Loucy (cell line): ENCODE results near the gene SH3BP4.

Experiments
- H2AFZ ChIP-seq: fragments of 200-600 bp; sonication (generic); 2 replicates; pipeline ENCODE4 v1.6.0; 2016; ENCODE audit warnings: antibody characterized with exemption, mild to moderate bottlenecking, low read length, moderate library complexity
- H3F3A ChIP-seq: fragments of 200-600 bp; 2 replicates; pipeline ENCODE4 v1.6.0; 2016; ENCODE audit warnings: antibody characterized with exemption, low read depth, mild to moderate bottlenecking
- H3K27me3 ChIP-seq: fragments of 200-600 bp; sonication (generic); 2 replicates; pipeline ENCODE4 v1.6.1; 2014; ENCODE audit warnings: low read length, mild to moderate bottlenecking; ENCODE audit not compliant: insufficient read depth, poor library complexity, severe bottlenecking
- H3K36me3 ChIP-seq: fragments of 200-600 bp; sonication (generic); 2 replicates; pipeline ENCODE4 v1.6.1; 2016; ENCODE audit warnings: low read length; ENCODE audit not compliant: insufficient read depth
- H3K4me1 ChIP-seq: fragments of 200-600 bp; sonication (generic); 2 replicates; pipeline ENCODE4 v1.5.1; 2014; ENCODE audit warnings: low read length, mild to moderate bottlenecking; ENCODE audit not compliant: insufficient read depth, poor library complexity, severe bottlenecking
- H3K4me2 ChIP-seq: fragments of 200-600 bp; sonication (generic); 2 replicates; pipeline ENCODE4 v1.6.0; 2014; ENCODE audit warnings: antibody characterized with exemption, low read length, low read depth, mild to moderate bottlenecking; ENCODE audit not compliant: poor library complexity, severe bottlenecking
- H3K4me3 ChIP-seq: fragments of 200-600 bp; sonication (generic); 2 replicates; pipeline ENCODE4 v1.5.1; 2014; ENCODE audit warnings: low read length, mild to moderate bottlenecking, mixed read lengths; ENCODE audit not compliant: poor library complexity, severe bottlenecking
- H3K79me2 ChIP-seq: fragments of 200-600 bp; sonication (generic); 2 replicates; pipeline ENCODE4 v1.6.1; 2014; ENCODE audit warnings: low read length; ENCODE audit not compliant: insufficient read depth
- H3K9ac ChIP-seq: fragments of 200-600 bp; sonication (generic); 2 replicates; pipeline ENCODE4 v1.6.0; 2014; ENCODE audit warnings: mild to moderate bottlenecking, low read depth, low read length, moderate library complexity; ENCODE audit not compliant: poor library complexity, severe bottlenecking
- H3K9me2 ChIP-seq: fragments of 200-600 bp; sonication (generic); replicated peaks from 2 replicates; pipeline ENCODE4 v1.6.1; 2016; ENCODE audit warnings: low read depth, low read length, mixed read lengths
- H3K9me3 ChIP-seq: fragments of 200-600 bp; sonication (generic); 2 replicates; pipeline ENCODE4 v1.6.1; 2014; ENCODE audit warnings: mild to moderate bottlenecking, antibody characterized with exemption, low read length, low read depth; ENCODE audit not compliant: insufficient read depth
- H4K20me1 ChIP-seq: fragments of 200-600 bp; sonication (generic); 2 replicates; pipeline ENCODE4 v1.6.0; 2014; ENCODE audit warnings: antibody characterized with exemption, low read length, mild to moderate bottlenecking; ENCODE audit not compliant: insufficient read depth, poor library complexity, severe bottlenecking
- EZH2phosphoT487 ChIP-seq: fragments of 200-600 bp; IDR thresholded peaks from 2 replicates; pipeline ENCODE4 v1.6.1; 2018; ENCODE audit warnings: antibody characterized with exemption, mild to moderate bottlenecking, moderate library complexity, borderline replicate concordance
- TF ChIP-seq, protein P1 (sequence below): fragments of 200-600 bp; sonication (generic); conservative IDR thresholded peaks from 2 replicates; pipeline ENCODE4 v1.5.1; 2014; ENCODE audit warnings: mild to moderate bottlenecking, antibody characterized with exemption, low read length

The SH3BP4 gene

DNA sequence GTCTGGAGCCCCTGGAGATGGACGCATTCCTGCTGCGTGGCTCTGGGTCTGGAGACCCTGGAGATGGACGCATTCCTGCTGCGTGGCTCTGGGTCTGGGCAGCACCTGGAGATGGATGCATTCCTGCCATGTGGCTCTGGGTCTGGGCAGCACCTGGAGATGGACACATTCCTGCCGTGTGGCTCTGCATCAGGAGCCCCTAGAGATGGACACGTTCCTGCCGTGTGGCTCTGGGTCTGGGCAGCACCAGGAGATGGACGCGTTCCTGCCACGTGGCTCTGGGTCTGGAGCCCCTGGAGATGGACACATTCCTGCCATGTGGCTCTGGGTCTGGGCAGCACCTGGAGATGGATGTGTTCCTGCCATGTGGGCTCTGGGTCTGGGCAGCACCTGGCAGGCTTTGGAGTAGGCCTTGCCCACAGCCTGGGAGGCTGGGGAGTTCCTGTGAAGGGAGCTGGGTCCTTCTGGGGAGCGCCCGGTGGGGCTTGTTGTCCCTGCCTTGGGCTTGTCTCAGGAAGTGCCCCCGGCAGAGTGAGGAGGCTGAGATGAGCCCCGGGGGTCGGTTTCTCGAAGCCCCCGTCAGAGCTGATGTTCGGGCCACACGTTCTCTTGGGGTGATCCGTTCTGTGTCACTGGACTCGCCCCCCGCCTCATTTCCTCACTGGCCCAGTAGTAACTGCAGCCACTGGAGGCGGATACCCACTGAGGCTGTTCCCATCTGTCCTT lies 41.0 kb downstream of the SH3BP4 start:
- no peaks in the 10 kb centered on the region for H3K27me3 ChIP-seq
- H3F3A ChIP-seq, result no peaks in the 10 kb centered on the region
- no peaks in the 10 kb centered on the region for H3K36me3 ChIP-seq
- H3K4me2 ChIP-seq, result no peak overlapping the region
- H3K4me3 ChIP-seq, result no peak overlapping the region
- no peaks in the 10 kb centered on the region for H3K4me1 ChIP-seq
- H3K9me3 ChIP-seq, result no peaks in the 10 kb centered on the region
- no peaks in the 10 kb centered on the region for H3K79me2 ChIP-seq
- H4K20me1 ChIP-seq, result no peaks in the 10 kb centered on the region
- H2AFZ ChIP-seq, result no peak overlapping the region
- no peak overlapping the region for H3K9ac ChIP-seq
- no peaks in the 10 kb centered on the region for H3K9me2 ChIP-seq
- TF ChIP-seq, protein P1, sequence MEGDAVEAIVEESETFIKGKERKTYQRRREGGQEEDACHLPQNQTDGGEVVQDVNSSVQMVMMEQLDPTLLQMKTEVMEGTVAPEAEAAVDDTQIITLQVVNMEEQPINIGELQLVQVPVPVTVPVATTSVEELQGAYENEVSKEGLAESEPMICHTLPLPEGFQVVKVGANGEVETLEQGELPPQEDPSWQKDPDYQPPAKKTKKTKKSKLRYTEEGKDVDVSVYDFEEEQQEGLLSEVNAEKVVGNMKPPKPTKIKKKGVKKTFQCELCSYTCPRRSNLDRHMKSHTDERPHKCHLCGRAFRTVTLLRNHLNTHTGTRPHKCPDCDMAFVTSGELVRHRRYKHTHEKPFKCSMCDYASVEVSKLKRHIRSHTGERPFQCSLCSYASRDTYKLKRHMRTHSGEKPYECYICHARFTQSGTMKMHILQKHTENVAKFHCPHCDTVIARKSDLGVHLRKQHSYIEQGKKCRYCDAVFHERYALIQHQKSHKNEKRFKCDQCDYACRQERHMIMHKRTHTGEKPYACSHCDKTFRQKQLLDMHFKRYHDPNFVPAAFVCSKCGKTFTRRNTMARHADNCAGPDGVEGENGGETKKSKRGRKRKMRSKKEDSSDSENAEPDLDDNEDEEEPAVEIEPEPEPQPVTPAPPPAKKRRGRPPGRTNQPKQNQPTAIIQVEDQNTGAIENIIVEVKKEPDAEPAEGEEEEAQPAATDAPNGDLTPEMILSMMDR, result no peak
- TF ChIP-seq EZH2phosphoT487, result no peak

DNA sequence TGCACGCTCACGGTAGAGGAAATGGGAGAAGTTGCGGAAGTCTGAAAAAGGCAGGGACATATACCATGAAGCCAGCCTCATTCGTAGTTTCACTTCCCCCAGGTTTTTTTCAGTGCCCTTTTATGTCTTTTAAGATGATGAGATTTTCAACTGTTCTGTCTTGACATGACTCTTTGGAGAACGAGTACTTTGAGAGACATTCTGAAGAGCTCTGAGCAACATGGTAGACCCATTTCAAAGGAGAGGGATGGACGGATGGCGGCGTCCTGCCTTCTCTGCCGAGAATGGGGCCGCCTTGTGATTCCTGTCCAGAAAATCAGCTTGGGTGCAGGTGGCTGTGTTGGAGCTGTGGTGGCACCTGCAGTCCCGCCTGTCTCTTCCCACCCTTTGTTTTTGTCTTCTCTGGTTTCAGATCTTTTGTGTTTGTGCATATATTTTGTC lies 41.7 kb downstream of the SH3BP4 start:
- Histone ChIP-seq H3K79me2 (no peaks in the 10 kb centered on the region), H3K27me3 (no peaks in the 10 kb centered on the region), H3K4me2 (no peak overlapping the region), H3F3A (no peaks in the 10 kb centered on the region), H3K4me1 (no peaks in the 10 kb centered on the region), H3K9me2 (no peaks in the 10 kb centered on the region), H4K20me1 (no peaks in the 10 kb centered on the region), H3K4me3 (no peak overlapping the region), H2AFZ (no peak overlapping the region), H3K9me3 (no peaks in the 10 kb centered on the region), H3K36me3 (no peaks in the 10 kb centered on the region), H3K9ac (no peak overlapping the region)
- TF ChIP-seq EZH2phosphoT487, result no peak
- TF ChIP-seq, protein P1, result no peak

DNA sequence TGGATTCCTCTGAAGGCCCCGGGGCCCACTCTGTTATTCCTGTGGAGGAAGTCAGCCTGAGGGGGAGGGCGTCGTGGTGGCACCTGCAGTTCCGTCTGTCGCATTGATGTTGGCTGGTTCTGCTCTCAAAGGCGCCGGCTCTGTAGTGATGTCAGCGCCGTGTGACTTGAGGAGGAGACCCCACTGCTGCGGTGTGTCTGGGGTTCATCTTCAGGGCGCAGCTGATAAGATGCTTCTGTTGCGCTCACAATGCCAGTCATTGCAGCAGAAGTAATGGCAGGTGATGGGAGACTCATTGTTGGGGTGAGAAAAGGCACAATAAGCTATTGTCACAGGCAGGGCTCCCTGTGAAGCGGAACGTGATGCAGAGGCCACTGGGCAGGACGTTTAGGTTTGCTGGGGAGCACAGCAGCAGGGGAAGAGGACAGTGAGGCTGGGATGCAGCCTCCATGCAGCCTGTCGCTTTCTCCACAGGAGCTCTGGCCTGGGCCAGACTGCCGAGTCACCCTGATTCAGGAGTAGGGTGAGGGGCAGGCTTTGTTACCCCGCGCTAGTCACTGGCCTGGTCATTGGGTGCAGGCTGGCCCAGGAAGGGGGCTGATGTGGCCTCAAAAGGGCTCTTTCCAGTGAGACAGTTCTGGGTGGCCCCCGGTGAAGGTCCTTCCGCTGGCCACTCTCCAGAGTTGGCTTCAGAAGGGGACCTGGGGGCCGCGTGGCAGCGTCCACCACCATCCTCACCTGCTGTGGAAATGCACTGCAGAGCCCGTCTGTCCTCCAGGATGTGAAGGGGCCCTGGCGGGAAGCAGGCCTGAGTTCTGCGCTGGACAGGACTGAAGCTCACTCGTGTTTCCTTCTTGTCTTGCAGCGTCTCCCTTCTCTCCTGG lies 42.9 kb downstream of the SH3BP4 start:
- Histone ChIP-seq H3K4me2 (no peak overlapping the region), H3K79me2 (no peaks in the 10 kb centered on the region), H3K4me1 (no peaks in the 10 kb centered on the region), H3F3A (no peaks in the 10 kb centered on the region), H3K4me3 (no peak overlapping the region), H4K20me1 (no peaks in the 10 kb centered on the region), H3K27me3 (no peaks in the 10 kb centered on the region), H3K9me3 (no peaks in the 10 kb centered on the region), H3K36me3 (no peaks in the 10 kb centered on the region), H2AFZ (no peak overlapping the region), H3K9me2 (no peaks in the 10 kb centered on the region), H3K9ac (no peak overlapping the region)
- no peak for TF ChIP-seq EZH2phosphoT487
- TF ChIP-seq, protein P1, result no peak
